MG63 (cell line): ENCODE data around the gene ERC2. TPM values are rescaled to one million over a fixed set of nuclear protein-coding genes. Genes with fewer than 3 reads are reported as not detected.

Experiments used
- DNase-seq: peaks from one replicate; pipeline ENCODE4 v3.0.0-alpha.2; 2020
- H3K27me3 ChIP-seq: fragments of 250-450 bp; sonication (Bioruptor Pico); 2 replicates; pipeline ENCODE4 v1.5.1; 2020; ENCODE audit warnings: mild to moderate bottlenecking, moderate library complexity
- H3K36me3 ChIP-seq: fragments of 250-450 bp; sonication (Bioruptor Pico); 2 replicates; pipeline ENCODE4 v1.5.1; 2020; ENCODE audit warnings: mild to moderate bottlenecking, moderate library complexity
- H3K4me3 ChIP-seq: fragments of 250-450 bp; sonication (Bioruptor Pico); 2 replicates; pipeline ENCODE4 v1.5.1; 2020; ENCODE audit warnings: mild to moderate bottlenecking, moderate library complexity
- H3K9me3 ChIP-seq: fragments of 250-450 bp; sonication (Bioruptor Pico); 2 replicates; pipeline ENCODE4 v1.5.1; 2020; ENCODE audit warnings: mild to moderate bottlenecking, moderate library complexity
- total RNA-seq: library from RNA; depleted of rRNA; stranded (reverse); fragments of >200 nt; shearing (Covaris generic); gene quantifications from 2 replicates; pipeline ENCODE4 v1.2.3, GENCODE V29; 2014; ENCODE audit warnings: low replicate concordance

Gene ERC2
- total RNA-seq, 1 experiment from 2014 or later: not detected

DNA sequence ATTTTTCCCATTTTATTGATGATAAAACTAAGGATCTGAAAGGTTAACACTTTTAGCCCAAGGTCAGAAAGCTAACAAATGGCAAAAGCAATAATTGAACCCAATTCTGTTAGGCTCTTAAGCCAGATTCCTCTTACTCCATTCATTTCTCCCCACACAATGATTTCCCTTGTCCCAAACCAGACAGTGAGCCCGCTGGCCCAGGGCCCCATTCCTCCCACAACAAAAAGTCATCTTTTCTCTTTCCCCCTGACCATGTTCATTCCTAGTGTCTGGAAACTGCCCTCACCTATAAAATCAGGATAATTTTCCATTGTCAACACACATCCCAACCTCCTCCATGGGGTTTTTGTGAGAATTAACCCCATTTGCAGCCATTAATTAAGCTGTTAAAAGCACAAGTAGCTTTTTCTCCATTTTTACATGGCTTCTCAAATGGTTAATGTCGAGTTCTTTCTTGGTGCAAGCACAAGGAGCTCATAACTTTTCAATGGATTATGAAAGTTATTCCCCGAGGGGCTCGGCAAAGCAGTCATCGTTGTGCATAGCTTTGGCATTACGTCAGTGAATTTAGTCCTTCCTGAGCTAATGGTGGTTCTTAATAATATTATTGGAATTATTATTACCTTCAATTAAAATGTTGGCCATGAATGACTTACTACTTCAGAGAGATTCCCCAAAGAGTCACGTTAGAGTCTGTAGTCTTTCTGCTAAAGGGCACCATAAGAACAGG is 830.2 kb downstream of the ERC2 start:
- no peak for DNase-seq
- Histone ChIP-seq H3K4me3 (no peak overlapping the region), H3K27me3 (no peaks in the 10 kb centered on the region), H3K9me3 (no peaks in the 10 kb centered on the region), H3K36me3 (no peaks in the 10 kb centered on the region)

DNA sequence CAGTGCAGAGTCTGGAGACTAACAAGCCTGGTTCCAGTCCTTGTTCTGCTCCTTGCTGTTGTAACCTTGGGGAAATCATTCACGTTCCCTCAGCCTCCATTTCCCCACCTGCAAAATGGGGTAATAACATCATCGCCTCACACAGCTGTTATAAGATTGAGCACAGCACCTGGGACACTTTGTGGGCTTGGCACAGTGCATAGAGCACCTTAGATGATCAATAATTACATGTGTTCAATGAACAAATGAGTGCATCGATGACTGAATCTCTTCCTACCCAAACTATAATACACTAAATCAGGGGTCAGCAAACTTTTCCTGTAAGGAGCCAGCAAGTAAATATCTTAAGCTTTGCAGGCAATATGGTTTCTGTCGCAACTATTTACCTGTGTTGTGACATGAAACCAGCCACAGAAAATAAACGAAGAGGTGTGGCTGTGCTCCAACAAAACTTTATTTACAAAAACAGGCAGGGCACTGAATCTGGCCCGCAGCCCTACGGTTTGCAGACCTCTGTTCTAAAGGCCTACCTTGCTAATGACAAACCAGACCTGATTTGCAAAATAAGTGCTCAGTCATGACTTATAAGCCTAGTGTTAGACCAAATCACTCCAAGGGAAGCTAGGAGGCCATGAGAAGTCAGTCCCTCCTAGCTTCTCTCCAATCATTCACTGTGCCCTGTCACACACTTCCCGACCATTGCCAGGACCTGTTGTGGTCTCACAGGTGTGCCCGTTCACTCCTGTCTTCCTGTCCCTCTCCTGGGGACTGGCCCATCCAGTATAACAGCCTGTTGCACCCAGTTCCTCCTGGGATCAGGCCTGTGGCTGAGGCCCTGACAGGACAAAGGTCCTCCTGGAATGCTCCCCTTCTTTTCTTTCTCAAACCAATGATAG is 831.7 kb downstream of the ERC2 start:
- no peak overlapping the region for H3K4me3 ChIP-seq
- DNase-seq: no peak
- H3K9me3 ChIP-seq: no peaks in the 10 kb centered on the region
- H3K36me3 ChIP-seq: no peaks in the 10 kb centered on the region
- no peaks in the 10 kb centered on the region for H3K27me3 ChIP-seq

DNA sequence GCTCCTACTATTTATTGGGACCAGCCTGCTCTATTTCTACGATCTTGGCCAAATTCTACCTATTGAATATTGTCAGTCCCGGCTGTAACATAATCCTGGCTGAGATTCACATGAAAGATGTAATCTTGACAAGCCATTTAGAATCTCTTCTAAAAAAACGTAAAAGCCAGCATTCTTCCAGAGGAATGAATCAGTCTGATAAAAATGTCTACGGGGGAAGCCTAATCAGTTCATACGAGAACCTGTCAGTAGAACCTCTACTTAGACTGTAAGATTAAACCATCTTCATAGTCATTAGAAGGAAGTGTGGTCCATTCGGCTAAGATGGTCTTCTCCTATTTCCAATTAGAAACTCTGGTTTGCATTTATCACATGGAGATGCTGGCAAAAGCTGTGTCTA is 833.9 kb downstream of the ERC2 start:
- Histone ChIP-seq H3K9me3 (no peaks in the 10 kb centered on the region), H3K27me3 (no peaks in the 10 kb centered on the region), H3K4me3 (no peak overlapping the region), H3K36me3 (no peaks in the 10 kb centered on the region)
- no peak for DNase-seq

GRCh38 chr3:55633333-55633732 is 834.9 kb downstream of the ERC2 start:
- DNase-seq: no peak
- no peaks in the 10 kb centered on the region for H3K9me3 ChIP-seq
- H3K27me3 ChIP-seq: no peaks in the 10 kb centered on the region
- no peak overlapping the region for H3K4me3 ChIP-seq
- H3K36me3 ChIP-seq: no peaks in the 10 kb centered on the region

GRCh38 chr3:55631766-55632331 is 836.4 kb downstream of the ERC2 start:
- no peak overlapping the region for H3K4me3 ChIP-seq
- H3K27me3 ChIP-seq: no peaks in the 10 kb centered on the region
- DNase-seq: peak; percentile 4
- H3K36me3 ChIP-seq: no peaks in the 10 kb centered on the region
- no peaks in the 10 kb centered on the region for H3K9me3 ChIP-seq

GRCh38 chr3:55630921-55631299 is 837.4 kb downstream of the ERC2 start:
- no peaks in the 10 kb centered on the region for H3K36me3 ChIP-seq
- DNase-seq: no peak
- no peaks in the 10 kb centered on the region for H3K9me3 ChIP-seq
- no peak overlapping the region for H3K4me3 ChIP-seq
- H3K27me3 ChIP-seq: no peaks in the 10 kb centered on the region

DNA sequence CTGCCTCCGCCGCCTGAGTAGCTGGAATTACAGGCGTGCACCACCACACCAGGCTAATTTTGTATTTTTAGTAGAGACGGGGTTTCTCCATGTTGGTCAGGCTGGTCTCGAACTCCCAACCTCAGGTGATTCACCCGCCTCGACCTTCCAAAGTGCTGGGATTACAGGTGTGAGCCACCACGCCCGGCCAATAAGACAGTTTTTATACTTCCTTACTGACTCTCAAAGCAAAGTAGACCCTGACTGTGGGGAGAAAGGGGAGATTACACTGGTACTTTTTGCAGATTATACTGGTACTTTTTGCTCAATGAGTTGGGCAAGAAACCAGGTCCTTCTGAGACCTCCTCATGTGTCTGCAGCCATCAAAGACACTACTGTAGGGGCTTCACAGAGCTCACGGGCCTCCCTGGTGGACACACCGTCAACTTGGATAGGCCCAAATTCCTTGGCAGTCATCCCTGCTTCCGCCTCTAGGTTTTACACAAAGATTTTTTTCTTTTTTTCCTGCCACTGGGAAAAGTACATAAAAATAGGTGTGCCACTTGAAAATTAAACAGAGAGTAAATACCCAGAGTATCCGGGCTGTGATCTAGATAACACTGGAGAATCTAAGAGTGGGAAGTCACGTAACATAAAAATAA is 837.9 kb downstream of the ERC2 start:
- no peaks in the 10 kb centered on the region for H3K36me3 ChIP-seq
- H3K27me3 ChIP-seq: no peaks in the 10 kb centered on the region
- DNase-seq: no peak
- no peak overlapping the region for H3K4me3 ChIP-seq
- H3K9me3 ChIP-seq: no peaks in the 10 kb centered on the region

- DNase-seq: no peak
- no peak overlapping the region for H3K4me3 ChIP-seq
- no peaks in the 10 kb centered on the region for H3K36me3 ChIP-seq
- no peaks in the 10 kb centered on the region for H3K9me3 ChIP-seq
- H3K27me3 ChIP-seq: no peaks in the 10 kb centered on the region
Observed at GRCh38 chr3:55629432-55629831, 838.8 kb downstream of the ERC2 start.

DNA sequence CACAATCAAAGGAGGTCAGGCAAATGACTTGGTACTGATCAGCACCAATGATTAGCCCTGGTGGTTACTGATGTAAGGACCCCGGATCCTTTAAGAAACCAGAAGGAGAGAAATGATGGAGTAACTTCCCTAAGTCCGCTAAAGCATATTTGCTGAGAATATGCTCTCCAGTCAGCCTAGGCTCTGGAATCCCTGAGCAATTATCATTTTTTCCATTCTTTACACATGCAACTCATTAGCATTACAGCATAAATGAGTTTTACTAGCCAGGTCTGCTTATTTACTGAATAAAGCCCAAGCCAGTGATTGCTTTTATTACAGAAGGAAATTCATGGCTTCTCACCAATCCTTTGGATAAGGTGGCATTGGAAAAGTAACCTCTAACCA is 842.0 kb downstream of the ERC2 start:
- H3K36me3 ChIP-seq: no peaks in the 10 kb centered on the region
- DNase-seq: no peak
- no peaks in the 10 kb centered on the region for H3K27me3 ChIP-seq
- no peak overlapping the region for H3K4me3 ChIP-seq
- H3K9me3 ChIP-seq: no peaks in the 10 kb centered on the region

DNA sequence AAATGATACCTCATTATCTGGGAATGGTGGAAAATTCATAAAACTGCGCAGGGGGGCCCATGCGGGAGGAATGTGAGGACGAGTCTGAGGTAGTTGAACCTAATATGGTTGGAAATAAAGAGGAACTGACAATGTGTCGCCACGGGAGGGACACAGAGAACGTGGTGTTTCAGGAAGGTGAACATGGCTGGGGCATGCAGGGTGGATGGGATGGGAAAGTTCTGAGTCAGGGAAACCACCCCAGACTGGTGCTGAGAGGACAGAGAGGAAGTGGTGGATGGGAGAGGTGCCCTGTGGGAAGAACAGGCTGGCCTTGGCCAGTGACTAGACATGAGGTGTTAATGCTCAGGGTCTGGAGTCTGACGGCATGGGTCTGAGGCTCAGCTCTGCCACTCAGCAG is 844.0 kb downstream of the ERC2 start:
- H3K9me3 ChIP-seq: no peaks in the 10 kb centered on the region
- no peak overlapping the region for H3K4me3 ChIP-seq
- no peaks in the 10 kb centered on the region for H3K27me3 ChIP-seq
- H3K36me3 ChIP-seq: no peaks in the 10 kb centered on the region
- peak; percentile 38 for DNase-seq

GRCh38 chr3:55623786-55624185 is 844.5 kb downstream of the ERC2 start:
- Histone ChIP-seq H3K4me3 (no peak overlapping the region), H3K27me3 (no peaks in the 10 kb centered on the region), H3K9me3 (no peaks in the 10 kb centered on the region), H3K36me3 (no peaks in the 10 kb centered on the region)
- no peak for DNase-seq

DNA sequence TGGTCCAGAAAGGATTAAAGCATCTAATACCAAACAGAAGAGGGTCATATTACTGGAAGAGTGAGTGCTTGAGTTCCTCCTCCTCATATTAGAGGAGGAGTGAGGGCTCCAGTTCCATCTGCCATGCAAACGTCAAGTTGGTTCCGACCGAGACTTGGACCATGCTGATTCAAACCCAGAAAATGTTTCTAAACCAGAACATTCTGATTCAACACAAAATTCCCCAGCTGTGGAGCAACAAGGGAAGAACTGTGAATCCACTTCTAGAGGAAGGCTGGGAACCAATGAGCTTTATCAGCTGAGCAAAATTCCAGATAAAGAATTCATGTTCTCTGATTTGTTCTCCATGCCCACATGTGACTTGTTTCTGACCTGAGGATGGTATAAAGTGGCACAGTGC is 845.5 kb downstream of the ERC2 start:
- H3K9me3 ChIP-seq: no peaks in the 10 kb centered on the region
- DNase-seq: no peak
- H3K27me3 ChIP-seq: no peaks in the 10 kb centered on the region
- no peak overlapping the region for H3K4me3 ChIP-seq
- no peaks in the 10 kb centered on the region for H3K36me3 ChIP-seq

DNA sequence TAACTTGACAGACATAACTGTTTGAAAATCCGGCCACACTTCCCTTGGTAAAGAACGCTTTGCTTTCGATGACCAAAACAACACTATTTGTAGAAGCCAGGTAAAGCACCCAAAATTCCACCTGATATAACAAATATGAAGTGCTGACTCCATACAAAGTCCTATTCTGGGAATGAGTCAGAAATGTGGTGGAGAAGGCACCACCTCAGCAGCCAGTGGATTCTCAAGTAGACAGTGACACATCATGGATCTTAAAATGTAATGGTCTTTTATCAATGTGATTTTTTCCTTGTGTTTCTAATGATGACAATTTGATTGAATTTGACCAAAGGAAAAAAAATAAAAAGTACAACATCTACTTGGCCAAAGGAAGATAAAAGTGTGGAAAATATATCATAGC is 846.2 kb downstream of the ERC2 start:
- H3K27me3 ChIP-seq: no peaks in the 10 kb centered on the region
- no peak for DNase-seq

DNA sequence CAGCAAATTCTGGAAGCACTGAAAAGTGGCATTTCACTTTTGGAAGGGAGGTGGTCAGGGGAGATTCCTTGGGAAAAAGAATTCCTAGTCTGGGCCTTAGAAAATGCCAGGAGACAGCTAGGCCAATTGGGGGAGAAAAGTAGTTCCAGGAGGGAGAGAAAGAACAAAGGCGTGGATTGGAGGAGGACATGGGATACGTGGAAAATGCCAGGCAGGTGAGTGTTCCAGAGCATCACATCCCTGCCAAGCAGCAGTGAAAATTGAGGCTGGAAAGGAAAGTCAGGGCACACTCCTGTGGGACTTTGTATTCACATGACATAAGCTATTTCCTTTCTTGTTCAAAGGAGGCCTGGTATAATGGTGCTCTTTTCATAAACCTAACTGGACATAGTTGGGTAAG is 846.6 kb downstream of the ERC2 start:
- H3K36me3 ChIP-seq: no peaks in the 10 kb centered on the region
- H3K9me3 ChIP-seq: no peaks in the 10 kb centered on the region
- H3K27me3 ChIP-seq: no peaks in the 10 kb centered on the region
- no peak for DNase-seq
- H3K4me3 ChIP-seq: no peak overlapping the region

More for the DNA sequence above, 846.2 kb downstream of the ERC2 start:
- Histone ChIP-seq H3K9me3 (no peaks in the 10 kb centered on the region), H3K4me3 (no peak overlapping the region), H3K36me3 (no peaks in the 10 kb centered on the region)

DNA sequence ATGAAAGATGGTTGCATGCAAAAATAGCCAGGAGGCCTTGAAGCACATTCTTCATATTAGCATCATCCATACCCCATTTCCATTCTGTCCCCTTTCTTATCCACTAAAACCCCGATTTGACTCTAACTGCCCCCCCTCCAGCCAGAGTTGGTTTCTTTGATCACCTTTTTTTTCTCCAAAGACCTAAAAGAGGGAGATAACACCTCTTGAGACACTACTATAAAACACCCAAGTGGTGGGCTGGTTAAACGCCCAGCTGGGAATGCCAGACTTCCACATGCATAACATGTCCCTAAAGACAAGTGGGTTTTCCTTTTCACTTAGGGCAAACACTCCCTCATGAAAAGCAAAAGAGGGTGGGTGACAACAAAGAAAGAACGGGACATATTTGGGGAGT is 847.2 kb downstream of the ERC2 start:
- H3K4me3 ChIP-seq: no peak overlapping the region
- no peak for DNase-seq
- H3K27me3 ChIP-seq: no peaks in the 10 kb centered on the region
- no peaks in the 10 kb centered on the region for H3K36me3 ChIP-seq
- no peaks in the 10 kb centered on the region for H3K9me3 ChIP-seq

DNA sequence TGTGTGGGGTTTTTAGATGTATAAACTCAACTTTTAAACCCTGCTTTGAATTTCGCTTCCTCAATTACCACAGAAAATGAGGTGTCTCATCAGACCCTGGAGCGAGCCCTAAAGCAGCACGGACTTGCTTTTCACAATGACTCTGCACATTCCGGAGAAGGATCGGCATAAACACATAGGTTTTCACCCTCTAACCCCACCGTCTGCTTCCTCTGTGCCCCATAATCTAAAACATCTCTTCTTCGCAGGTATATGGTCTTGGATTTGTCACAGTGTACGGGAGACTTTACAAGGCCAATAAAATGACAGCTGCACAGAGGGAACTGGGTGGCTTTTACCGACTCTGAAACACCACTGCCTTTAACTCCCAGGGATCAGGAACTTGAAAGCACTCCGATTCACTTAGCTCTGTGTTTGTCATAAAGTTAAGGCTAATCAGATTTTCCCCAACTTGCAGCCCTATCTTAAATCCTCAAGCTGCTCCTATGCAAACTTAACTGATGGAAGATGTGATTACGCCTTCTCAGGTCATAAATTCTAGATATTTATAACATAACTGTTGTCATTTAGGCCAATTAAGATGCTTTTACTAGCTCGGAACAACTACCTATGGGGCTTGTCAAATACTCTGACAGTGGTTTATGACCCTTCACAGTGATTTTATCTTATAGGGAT is 847.8 kb downstream of the ERC2 start:
- Histone ChIP-seq H3K4me3 (no peak overlapping the region), H3K36me3 (no peaks in the 10 kb centered on the region), H3K27me3 (no peaks in the 10 kb centered on the region), H3K9me3 (no peaks in the 10 kb centered on the region)
- no peak for DNase-seq
